ENCODE data around the gene TMEM253.

GRCh38 chr14:21060614-21061346, 40.1 kb upstream of the TMEM253 start:
- no peak for TF ChIP-seq CTCF (IDR thresholded peaks at IDR 0.05; ENCODE audit: insufficient read depth, low read depth, low read length)
- TF ChIP-seq EZH2 (IDR thresholded peaks at IDR 0.05; ENCODE audit: insufficient read depth, low read length): no peak

Measured in astrocyte (in vitro differentiated cells and primary cell).